M059J (cell line): Measurements from ENCODE around the gene FOXP1. TPM values are rescaled to one million over a fixed set of nuclear protein-coding genes. Genes with fewer than 3 reads are reported as not detected.
"Not testable (repeated sequence)": the region's sequence is repeated elsewhere in the genome, so short reads cannot be mapped to it uniquely, and the experiment has no call there.

ENCODE experiments used
- DNase-seq: peaks from one replicate; pipeline ENCODE4 v3.0.0-alpha.2; 2012; ENCODE audit warnings: low read depth
- total RNA-seq: library from RNA; depleted of rRNA; stranded (reverse); fragments of >200 nt; shearing (Covaris generic); gene quantifications from 2 replicates; pipeline ENCODE4 v1.2.3, GENCODE V29; 2014

FOXP1 gene
- total RNA-seq, 1 experiment from 2014 or later: 19.2 TPM

- DNase-seq: no peak
Observed at GRCh38 chr3:70984776-70985482, 598.6 kb downstream of the FOXP1 start.

- peak; percentile 79 for DNase-seq
Observed at GRCh38 chr3:70982700-70983140, 600.8 kb downstream of the FOXP1 start.

- DNase-seq: peak; percentile 37
Observed at GRCh38 chr3:70982284-70982683, 601.2 kb downstream of the FOXP1 start.

GRCh38 chr3:70981231-70981880 lies 602.2 kb downstream of the FOXP1 start:
- no peak for DNase-seq

GRCh38 chr3:70980646-70981170 lies 602.8 kb downstream of the FOXP1 start:
- no peak for DNase-seq

- no peak for DNase-seq
Observed at GRCh38 chr3:70979983-70980645, 603.4 kb downstream of the FOXP1 start.

GRCh38 chr3:70977712-70978111 lies 605.8 kb downstream of the FOXP1 start:
- no peak for DNase-seq

- DNase-seq: not testable (repeated sequence)
Observed at GRCh38 chr3:70975981-70976380, 607.5 kb downstream of the FOXP1 start.

- DNase-seq: no peak
Observed at GRCh38 chr3:70974747-70975146, 608.8 kb downstream of the FOXP1 start.

- no peak for DNase-seq
Observed at GRCh38 chr3:70973558-70973957, 610.0 kb downstream of the FOXP1 start.

- no peak for DNase-seq
Observed at GRCh38 chr3:70972855-70973254, 610.7 kb downstream of the FOXP1 start.

GRCh38 chr3:70970952-70971351 lies 612.6 kb downstream of the FOXP1 start:
- no peak for DNase-seq

- DNase-seq: no peak
Observed at GRCh38 chr3:70970171-70970570, 613.4 kb downstream of the FOXP1 start.

- DNase-seq: no peak
Observed at GRCh38 chr3:70963431-70964275, 619.9 kb downstream of the FOXP1 start.

GRCh38 chr3:70959506-70960291 lies 623.8 kb downstream of the FOXP1 start:
- no peak for DNase-seq

- no peak for DNase-seq
Observed at GRCh38 chr3:70952033-70952747, 631.3 kb downstream of the FOXP1 start.

GRCh38 chr3:70951316-70951715 lies 632.2 kb downstream of the FOXP1 start:
- no peak for DNase-seq

GRCh38 chr3:70947579-70947978 lies 635.9 kb downstream of the FOXP1 start:
- no peak for DNase-seq

- peak; percentile 6 for DNase-seq
Observed at GRCh38 chr3:70943886-70944285, 639.6 kb downstream of the FOXP1 start.
